H9 (cell line): ENCODE data around the gene SUV39H1. TPM values are rescaled to one million over a fixed set of nuclear protein-coding genes. Genes with fewer than 3 reads are reported as not detected.

Experiments
- DNase-seq: peaks from one replicate; pipeline ENCODE4 v3.0.0-alpha.2; 2017
- H2AFZ ChIP-seq: one replicate; pipeline ENCODE4 v1.6.1; 2013; ENCODE audit warnings: mild to moderate bottlenecking, low read length, control low read depth, moderate library complexity
- H2AK5ac ChIP-seq: 2 replicates; pipeline ENCODE4 v1.6.1; 2013; ENCODE audit warnings: low read length, control low read depth, mixed read lengths; ENCODE audit not compliant: insufficient read length
- H2BK120ac ChIP-seq: one replicate; pipeline ENCODE4 v1.6.1; 2013; ENCODE audit warnings: low read depth, mild to moderate bottlenecking, low read length, control low read depth, inconsistent platforms; ENCODE audit not compliant: poor library complexity, severe bottlenecking
- H2BK12ac ChIP-seq: 2 replicates; pipeline ENCODE4 v1.6.1; 2013; ENCODE audit warnings: low read length, control low read depth, mixed read lengths, low read depth; ENCODE audit not compliant: insufficient read length
- H2BK15ac ChIP-seq: 2 replicates; pipeline ENCODE4 v1.6.1; 2013; ENCODE audit warnings: low read depth, low read length, control low read depth
- H2BK20ac ChIP-seq: one replicate; pipeline ENCODE4 v1.6.1; 2013; ENCODE audit warnings: low read depth, mild to moderate bottlenecking, low read length, control low read depth, inconsistent platforms; ENCODE audit not compliant: poor library complexity, severe bottlenecking
- H2BK5ac ChIP-seq: 2 replicates; pipeline ENCODE4 v1.6.1; 2013; ENCODE audit warnings: low read length, control low read depth, mixed read lengths; ENCODE audit not compliant: insufficient read length
- H3K14ac ChIP-seq: 2 replicates; pipeline ENCODE4 v1.6.1; 2013; ENCODE audit warnings: low read length, control low read depth; ENCODE audit not compliant: insufficient read depth
- H3K18ac ChIP-seq: 2 replicates; pipeline ENCODE4 v1.6.1; 2013; ENCODE audit warnings: low read depth, mild to moderate bottlenecking, mixed read lengths, low read length, control low read depth; ENCODE audit not compliant: insufficient read length
- H3K23ac ChIP-seq: 2 replicates; pipeline ENCODE4 v1.6.1; 2013; ENCODE audit warnings: low read length, control low read depth, mixed read lengths, low read depth; ENCODE audit not compliant: insufficient read length
- H3K23me2 ChIP-seq: 2 replicates; pipeline ENCODE4 v1.6.1; 2013; ENCODE audit warnings: low read depth, mild to moderate bottlenecking, mixed read lengths, low read length, control low read depth; ENCODE audit not compliant: insufficient read length, poor library complexity, severe bottlenecking
- H3K27ac ChIP-seq: 2 replicates; pipeline ENCODE4 v1.5.1; 2013; ENCODE audit warnings: low read length, control low read depth, mixed read lengths, low read depth; ENCODE audit not compliant: insufficient read length
- H3K27me3 ChIP-seq: 2 replicates; pipeline ENCODE4 v1.6.1; 2013; ENCODE audit warnings: low read length, control low read depth, inconsistent platforms; ENCODE audit not compliant: insufficient read depth
- H3K4ac ChIP-seq: 2 replicates; pipeline ENCODE4 v1.6.1; 2013; ENCODE audit warnings: low read depth, mild to moderate bottlenecking, control low read depth, inconsistent platforms, low read length, moderate library complexity
- H3K4me1 ChIP-seq: 2 replicates; pipeline ENCODE4 v1.6.1; 2013; ENCODE audit warnings: low read length, control low read depth, inconsistent platforms; ENCODE audit not compliant: insufficient read depth
- H3K4me2 ChIP-seq: 2 replicates; pipeline ENCODE4 v1.6.1; 2013; ENCODE audit warnings: low read length, control low read depth, mixed read lengths; ENCODE audit not compliant: insufficient read length, insufficient read depth
- H3K56ac ChIP-seq: 2 replicates; pipeline ENCODE4 v1.6.1; 2013; ENCODE audit warnings: low read depth, mild to moderate bottlenecking, mixed read lengths, low read length, control low read depth; ENCODE audit not compliant: insufficient read length
- H3K79me1 ChIP-seq: 2 replicates; pipeline ENCODE4 v1.6.1; 2013; ENCODE audit warnings: low read depth, mild to moderate bottlenecking, moderate library complexity, low read length, control low read depth, inconsistent platforms; ENCODE audit not compliant: insufficient read depth, poor library complexity, severe bottlenecking
- H3K79me2 ChIP-seq: 2 replicates; pipeline ENCODE4 v1.6.1; 2013; ENCODE audit warnings: low read length, control low read depth, inconsistent platforms; ENCODE audit not compliant: insufficient read depth
- H3K9ac ChIP-seq: 2 replicates; pipeline ENCODE4 v1.6.1; 2013; ENCODE audit warnings: low read length, control low read depth, mixed read lengths; ENCODE audit not compliant: insufficient read length; ENCODE audit errors: extremely low read depth
- H3K9me3 ChIP-seq: one replicate; pipeline ENCODE4 v1.6.1; 2013; ENCODE audit warnings: low read depth, low read length, inconsistent platforms; ENCODE audit not compliant: control insufficient read depth
- H3T11ph ChIP-seq: one replicate; pipeline ENCODE4 v1.6.1; 2013; ENCODE audit warnings: mild to moderate bottlenecking, low read length, control low read depth, inconsistent platforms
- H4K20me1 ChIP-seq: one replicate; pipeline ENCODE4 v1.6.1; 2013; ENCODE audit not compliant: control insufficient read depth, insufficient read length, insufficient read depth
- H4K5ac ChIP-seq: 2 replicates; pipeline ENCODE4 v1.6.1; 2013; ENCODE audit warnings: low read depth, mild to moderate bottlenecking, mixed read lengths, low read length, control low read depth; ENCODE audit not compliant: insufficient read length
- H4K8ac ChIP-seq: replicated peaks from 2 replicates; pipeline ENCODE4 v1.6.1; 2013; ENCODE audit warnings: low read length, control low read depth, mixed read lengths, low read depth; ENCODE audit not compliant: insufficient read length
- H4K91ac ChIP-seq: 2 replicates; pipeline ENCODE4 v1.6.1; 2013; ENCODE audit warnings: low read depth, mild to moderate bottlenecking, moderate library complexity, mixed read lengths, low read length, control low read depth; ENCODE audit not compliant: insufficient read length
- H3K27ac Mint-ChIP-seq, 3 experiments: 2 replicates in 2 of 3; 3 replicates in 1 of 3; pipeline ENCODE4 v1.8.0; 2020 to 2021; ENCODE audit warnings: mixed read lengths in 3 of 3, mild to moderate bottlenecking in 1 of 3, moderate library complexity in 1 of 3
- H3K27me3 Mint-ChIP-seq: 2 replicates; pipeline ENCODE4 v1.8.0; 2021; ENCODE audit warnings: low read depth, mild to moderate bottlenecking, moderate library complexity, mixed read lengths
- H3K36me3 Mint-ChIP-seq, 3 experiments: 2 replicates in 2 of 3; 3 replicates in 1 of 3; pipeline ENCODE4 v1.8.0; 2020 to 2021; ENCODE audit warnings: low read depth in 3 of 3, mixed read lengths in 3 of 3; ENCODE audit not compliant: insufficient read depth in 1 of 3
- H3K4me1 Mint-ChIP-seq, 2 experiments: 2 replicates each; pipeline ENCODE4 v1.8.0; 2020; ENCODE audit warnings: mixed read lengths in 2 of 2
- H3K4me3 Mint-ChIP-seq, 2 experiments: 2 replicates in 1 of 2; 3 replicates in 1 of 2; pipeline ENCODE4 v1.8.0; 2020 to 2021; ENCODE audit warnings: mild to moderate bottlenecking in 2 of 2, mixed read lengths in 2 of 2, moderate library complexity in 1 of 2
- H3K9me3 Mint-ChIP-seq, 2 experiments: 2 replicates in 1 of 2; 3 replicates in 1 of 2; pipeline ENCODE4 v1.8.0; 2020; ENCODE audit warnings: mild to moderate bottlenecking in 2 of 2, mixed read lengths in 2 of 2, moderate library complexity in 1 of 2
- WGBS: extraction: QIAGEN DNeasy Blood & Tissue Kit; methylation state at CpG from one replicate; pipeline ENCODE4 v1.1.7; 2013; ENCODE audit warnings: missing lambda C conversion rate, low lambda C conversion rate, mixed read lengths; ENCODE audit not compliant: insufficient read length; ENCODE audit errors: extremely low coverage; 5-methylcytosine and 5-hydroxymethylcytosine counted together
- total RNA-seq: library from RNA; stranded (reverse); gene quantifications from 2 replicates; pipeline ENCODE4 v1.2.1, GENCODE V29; 2021
- TF ChIP-seq, protein P1 (sequence below): fragments of 200-600 bp; sonication (generic); conservative IDR thresholded peaks from 3 replicates; pipeline ENCODE4 v1.8.0; 2021; ENCODE audit warnings: antibody characterized with exemption, mild to moderate bottlenecking

The SUV39H1 gene
- total RNA-seq, 1 experiment from 2014 or later: 16.2 TPM

DNA sequence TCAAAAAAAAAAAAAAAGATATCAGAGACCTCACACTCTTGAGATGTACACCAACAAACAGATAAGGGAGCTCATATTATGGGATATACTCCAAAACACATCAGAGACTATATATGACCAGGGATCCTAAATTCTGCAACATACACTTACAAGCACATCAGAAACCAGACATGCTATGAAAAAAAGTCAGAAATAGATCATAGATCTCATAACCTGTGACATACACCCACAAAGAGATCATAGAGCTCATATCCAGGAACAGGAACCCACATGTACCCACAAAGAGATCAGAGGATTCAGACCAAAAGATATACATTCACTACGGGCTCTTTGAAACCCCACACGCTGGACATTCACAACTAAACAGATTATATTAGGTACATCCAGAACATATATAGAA, 30.1 kb downstream of the SUV39H1 start:
- Histone ChIP-seq H4K8ac (no peak overlapping the region), H4K20me1 (no peaks in the 10 kb centered on the region), H4K5ac (no peak overlapping the region), H3T11ph (no peak overlapping the region), H2BK12ac (no peak overlapping the region), H3K9me3 (peaks cover 31% of the 10 kb centered on the region), H3K4ac (no peak overlapping the region), H4K91ac (no peak overlapping the region), H3K27ac (no peak overlapping the region), H3K23ac (no peak overlapping the region), H3K4me2 (no peak overlapping the region), H3K14ac (no peak overlapping the region), H3K23me2 (no peaks in the 10 kb centered on the region), H2BK5ac (no peak overlapping the region), H2BK20ac (no peak overlapping the region), H3K18ac (no peak overlapping the region), H3K79me2 (no peaks in the 10 kb centered on the region), H2AK5ac (no peak overlapping the region), H2AFZ (no peak overlapping the region), H3K9ac (no peak overlapping the region), H3K79me1 (no peaks in the 10 kb centered on the region), H3K4me1 (no peaks in the 10 kb centered on the region), H3K27me3 (no peaks in the 10 kb centered on the region), H2BK15ac (no peak overlapping the region), H3K56ac (no peak overlapping the region), H2BK120ac (no peak overlapping the region)
- H3K4me3 Mint-ChIP-seq: no peak overlapping the region
- no peak for DNase-seq
- H3K27ac Mint-ChIP-seq: no peak overlapping the region
- TF ChIP-seq, protein P1, sequence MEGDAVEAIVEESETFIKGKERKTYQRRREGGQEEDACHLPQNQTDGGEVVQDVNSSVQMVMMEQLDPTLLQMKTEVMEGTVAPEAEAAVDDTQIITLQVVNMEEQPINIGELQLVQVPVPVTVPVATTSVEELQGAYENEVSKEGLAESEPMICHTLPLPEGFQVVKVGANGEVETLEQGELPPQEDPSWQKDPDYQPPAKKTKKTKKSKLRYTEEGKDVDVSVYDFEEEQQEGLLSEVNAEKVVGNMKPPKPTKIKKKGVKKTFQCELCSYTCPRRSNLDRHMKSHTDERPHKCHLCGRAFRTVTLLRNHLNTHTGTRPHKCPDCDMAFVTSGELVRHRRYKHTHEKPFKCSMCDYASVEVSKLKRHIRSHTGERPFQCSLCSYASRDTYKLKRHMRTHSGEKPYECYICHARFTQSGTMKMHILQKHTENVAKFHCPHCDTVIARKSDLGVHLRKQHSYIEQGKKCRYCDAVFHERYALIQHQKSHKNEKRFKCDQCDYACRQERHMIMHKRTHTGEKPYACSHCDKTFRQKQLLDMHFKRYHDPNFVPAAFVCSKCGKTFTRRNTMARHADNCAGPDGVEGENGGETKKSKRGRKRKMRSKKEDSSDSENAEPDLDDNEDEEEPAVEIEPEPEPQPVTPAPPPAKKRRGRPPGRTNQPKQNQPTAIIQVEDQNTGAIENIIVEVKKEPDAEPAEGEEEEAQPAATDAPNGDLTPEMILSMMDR: no peak
- peaks cover 65% of the 10 kb centered on the region in 2 experiments for H3K9me3 Mint-ChIP-seq
- H3K4me1 Mint-ChIP-seq: 0 out of 4 replicates have a peak, but pooled peaks cover 0 to 3% of the 10 kb centered on the region in 2 experiments
- peaks cover 0 to 2% (median 0%) of the 10 kb centered on the region in 3 experiments; a peak in 3 of 7 replicates for H3K36me3 Mint-ChIP-seq
- H3K27me3 Mint-ChIP-seq: peaks cover 4% of the 10 kb centered on the region; the same call in 1 of the 2 replicates
- no CpG with 5 or more reads among the region's 2 CpGs for WGBS
